Activated CD4-positive, alpha-beta T cell treated with anti-CD3 and anti-CD28 coated beads for 48 hours (primary cell): ENCODE results near the gene PHLPP1.

Source experiments
- DNase-seq: peaks from one replicate; pipeline ENCODE4 v3.0.0-alpha.2; 2020

Gene PHLPP1

GRCh38 chr18:62857263-62857976, 142.1 kb downstream of the PHLPP1 start:
- no peak for DNase-seq

GRCh38 chr18:62860062-62860461, 144.7 kb downstream of the PHLPP1 start:
- DNase-seq: no peak

- no peak for DNase-seq
These were observed 147.1 kb downstream of the PHLPP1 start for GRCh38 chr18:62862466-62862865.

GRCh38 chr18:62863579-62864001, 148.2 kb downstream of the PHLPP1 start:
- DNase-seq: no peak

GRCh38 chr18:62865498-62865897, 150.2 kb downstream of the PHLPP1 start:
- DNase-seq: no peak

GRCh38 chr18:62867534-62867933, 152.2 kb downstream of the PHLPP1 start:
- DNase-seq: no peak

GRCh38 chr18:62868645-62869044, 153.3 kb downstream of the PHLPP1 start:
- no peak for DNase-seq

- no peak for DNase-seq
These were observed 155.3 kb downstream of the PHLPP1 start for GRCh38 chr18:62870643-62871042.

- no peak for DNase-seq
These were observed 160.0 kb downstream of the PHLPP1 start for GRCh38 chr18:62875323-62875722.

GRCh38 chr18:62876111-62876510, 160.8 kb downstream of the PHLPP1 start:
- DNase-seq: no peak

- no peak for DNase-seq
These were observed 161.5 kb downstream of the PHLPP1 start for GRCh38 chr18:62876828-62877227.

GRCh38 chr18:62877411-62878221, 162.3 kb downstream of the PHLPP1 start:
- no peak for DNase-seq

GRCh38 chr18:62878305-62878704, 163.0 kb downstream of the PHLPP1 start:
- no peak for DNase-seq

- DNase-seq: no peak
These were observed 164.7 kb downstream of the PHLPP1 start for GRCh38 chr18:62880034-62880433.

- DNase-seq: no peak
These were observed 165.5 kb downstream of the PHLPP1 start for GRCh38 chr18:62880673-62881364.

- peak; percentile 15 for DNase-seq
These were observed 166.2 kb downstream of the PHLPP1 start for GRCh38 chr18:62881509-62882016.

GRCh38 chr18:62883937-62884735, 168.8 kb downstream of the PHLPP1 start:
- no peak for DNase-seq

GRCh38 chr18:62885804-62886203, 170.5 kb downstream of the PHLPP1 start:
- no peak for DNase-seq

GRCh38 chr18:62894681-62895390, 179.5 kb downstream of the PHLPP1 start:
- no peak for DNase-seq

- DNase-seq: no peak
These were observed 181.8 kb downstream of the PHLPP1 start for GRCh38 chr18:62897153-62897552.

GRCh38 chr18:62898359-62898758, 183.0 kb downstream of the PHLPP1 start:
- peak; percentile 27 for DNase-seq

- DNase-seq: no peak
These were observed 184.2 kb downstream of the PHLPP1 start for GRCh38 chr18:62899534-62899933.
